Colonic mucosa (tissue), 4 donors: ENCODE results near the gene CFAP100. TPM values are rescaled to one million over a fixed set of nuclear protein-coding genes. Genes with fewer than 3 reads are reported as not detected.

ENCODE experiments used
- DNase-seq: peaks from one replicate; pipeline ENCODE4 v3.0.0-alpha.2; 2020
- H3K27ac ChIP-seq: fragments of 200-600 bp; one replicate; pipeline ENCODE4 v1.8.0; 2021
- H3K27me3 ChIP-seq: fragments of 200-600 bp; one replicate; pipeline ENCODE4 v1.8.0; 2021
- H3K36me3 ChIP-seq: fragments of 200-600 bp; one replicate; pipeline ENCODE4 v1.8.0; 2021
- H3K4me1 ChIP-seq: fragments of 200-600 bp; one replicate; pipeline ENCODE4 v1.8.0; 2021; ENCODE audit warnings: mild to moderate bottlenecking
- H3K4me3 ChIP-seq: fragments of 200-600 bp; one replicate; pipeline ENCODE4 v1.8.0; 2021
- H3K9ac ChIP-seq, 2 donors: one replicate each; pipeline ENCODE4 v1.7.0; 2013; ENCODE audit warnings: control low read depth in 2 of 2, low read depth in 2 of 2, low read length in 2 of 2
- H3K9me3 ChIP-seq: fragments of 200-600 bp; one replicate; pipeline ENCODE4 v1.8.0; 2021
- CTCF ChIP-seq: fragments of 200-600 bp; IDR thresholded peaks from one replicate; pipeline ENCODE4 v1.8.0; 2022; ENCODE audit warnings: antibody characterized with exemption, mild to moderate bottlenecking
- intact Hi-C: fragments of 100-400 bp; cut with DNase I; formaldehyde crosslinking; loops from one replicate; pipeline ENCODE4 v1.14.1; 2022
- total RNA-seq, 2 donors: library from RNA; stranded (reverse); fragmentation: NEBNext Ultra II Directional in 1 of 2; extraction: Animal tissue kit (Norgen Biotek cat#: 25700) in 1 of 2; gene quantifications; one replicate each; pipeline ENCODE4 v1.2.1, GENCODE V29; 2021
- donor health status: healthy.
- donor health status: DM: no; HTN: no; CAD: no.
- donor health status: DM: no; HTN: no; CAD: no.

The CFAP100 gene
- total RNA-seq, 2 donors from 2014 or later, result not detected

- Histone ChIP-seq H3K4me3 (no peak overlapping the region), H3K27ac (no peak overlapping the region), H3K9ac (no peak overlapping the region), H3K9me3 (no peaks in the 10 kb centered on the region), H3K36me3 (no peaks in the 10 kb centered on the region), H3K27me3 (no peaks in the 10 kb centered on the region), H3K4me1 (no peaks in the 10 kb centered on the region)
- no peak for DNase-seq
- intact Hi-C loops, result no loop called here
- TF ChIP-seq CTCF, result no peak
Observed at GRCh38 chr3:126450219-126450618, 55.5 kb downstream of the CFAP100 start.

- H3K36me3 ChIP-seq, result no peaks in the 10 kb centered on the region
- H3K9me3 ChIP-seq, result no peaks in the 10 kb centered on the region
- no peak overlapping the region for H3K9ac ChIP-seq
- no peaks in the 10 kb centered on the region for H3K4me1 ChIP-seq
- no peak for TF ChIP-seq CTCF
- H3K27me3 ChIP-seq, result no peaks in the 10 kb centered on the region
- intact Hi-C loops, result no loop called here
- peak; percentile 6 for DNase-seq
- H3K4me3 ChIP-seq, result no peak overlapping the region
- no peak overlapping the region for H3K27ac ChIP-seq
Observed at GRCh38 chr3:126450744-126451143, 56.0 kb downstream of the CFAP100 start.

- Histone ChIP-seq H3K9ac (no peak overlapping the region), H3K4me1 (no peaks in the 10 kb centered on the region), H3K9me3 (no peaks in the 10 kb centered on the region), H3K36me3 (no peaks in the 10 kb centered on the region), H3K27ac (no peak overlapping the region), H3K27me3 (no peaks in the 10 kb centered on the region), H3K4me3 (no peak overlapping the region)
- no peak for TF ChIP-seq CTCF
- intact Hi-C loops, result no loop called here
- peak; percentile 15 for DNase-seq
Observed at GRCh38 chr3:126451511-126451910, 56.8 kb downstream of the CFAP100 start.

GRCh38 chr3:126452213-126452612, 57.5 kb downstream of the CFAP100 start:
- H3K4me1 ChIP-seq, result no peaks in the 10 kb centered on the region
- no peaks in the 10 kb centered on the region for H3K9me3 ChIP-seq
- no peak overlapping the region for H3K27ac ChIP-seq
- no peaks in the 10 kb centered on the region for H3K27me3 ChIP-seq
- H3K9ac ChIP-seq, result no peak overlapping the region
- no peaks in the 10 kb centered on the region for H3K36me3 ChIP-seq
- no peak for TF ChIP-seq CTCF
- H3K4me3 ChIP-seq, result no peak overlapping the region
- no peak for DNase-seq
- intact Hi-C loops, result no loop called here

- no peak overlapping the region for H3K9ac ChIP-seq
- H3K4me1 ChIP-seq, result no peaks in the 10 kb centered on the region
- H3K27me3 ChIP-seq, result no peaks in the 10 kb centered on the region
- TF ChIP-seq CTCF, result no peak
- H3K36me3 ChIP-seq, result no peaks in the 10 kb centered on the region
- no peak overlapping the region for H3K4me3 ChIP-seq
- intact Hi-C loops, result no loop called here
- DNase-seq, result no peak
- no peak overlapping the region for H3K27ac ChIP-seq
- H3K9me3 ChIP-seq, result no peaks in the 10 kb centered on the region
Observed at GRCh38 chr3:126454025-126454424, 59.3 kb downstream of the CFAP100 start.
